ENCODE data around the gene GAB1. TPM values are rescaled to one million over a fixed set of nuclear protein-coding genes. Genes with fewer than 3 reads are reported as not detected.

The GAB1 gene
- total and polyA plus RNA-seq, 8 donors = 43.5 to 109 (median 90.7) TPM

GRCh38 chr4:143473334-143474126 lies 136.9 kb downstream of the GAB1 start:
- no peak for ATAC-seq
- Histone ChIP-seq H3K36me3 (peaks cover 0 to 9% of the 10 kb centered on the region in 2 donors), H3K4me3 (no peak overlapping the region), H3K4me1 (no peaks in the 10 kb centered on the region), H3K27ac (no peak overlapping the region), H3K27me3 (no peaks in the 10 kb centered on the region), H3K9me3 (no peaks in the 10 kb centered on the region)
- no peak for DNase-seq
- TF ChIP-seq CTCF (IDR thresholded peaks at IDR 0.05) = no peak
- intact Hi-C loops (cut with DNase I) = no loop called here

- H3K36me3 ChIP-seq = no peaks in the 10 kb centered on the region
- intact Hi-C loops (cut with DNase I) = no loop called here
- H3K9me3 ChIP-seq = no peaks in the 10 kb centered on the region
- no peaks in the 10 kb centered on the region for H3K27me3 ChIP-seq
- no peak for ATAC-seq
- no peak for TF ChIP-seq CTCF (IDR thresholded peaks at IDR 0.05)
- DNase-seq = no peak
- H3K27ac ChIP-seq = no peak overlapping the region
- H3K4me3 ChIP-seq = no peak overlapping the region
- H3K4me1 ChIP-seq = no peaks in the 10 kb centered on the region
These were observed 140.8 kb downstream of the GAB1 start for GRCh38 chr4:143477487-143477886.

GRCh38 chr4:143481361-143481760 lies 144.7 kb downstream of the GAB1 start:
- no peak overlapping the region for H3K27ac ChIP-seq
- no peak for DNase-seq
- ATAC-seq = peak; percentile 65
- intact Hi-C loops (cut with DNase I) = loop anchor here in 1 of 2 donors (5.0 kb wide), 1 partner anchor 279 kb away; no protein-coding TSS in a partner anchor
- no peaks in the 10 kb centered on the region for H3K36me3 ChIP-seq
- no peaks in the 10 kb centered on the region for H3K27me3 ChIP-seq
- H3K4me1 ChIP-seq = no peaks in the 10 kb centered on the region
- no peak overlapping the region for H3K4me3 ChIP-seq
- no peaks in the 10 kb centered on the region for H3K9me3 ChIP-seq
- TF ChIP-seq CTCF (IDR thresholded peaks at IDR 0.05) = no peak

- TF ChIP-seq CTCF (IDR thresholded peaks at IDR 0.05) = peak; percentile 27 to 50
- Histone ChIP-seq H3K4me1 (no peaks in the 10 kb centered on the region), H3K4me3 (no peak overlapping the region), H3K27me3 (no peaks in the 10 kb centered on the region), H3K9me3 (no peaks in the 10 kb centered on the region), H3K36me3 (no peaks in the 10 kb centered on the region), H3K27ac (no peak overlapping the region)
- intact Hi-C loops (cut with DNase I) = loop anchor here in 1 of 2 donors (5.0 kb wide), 1 partner anchor 281 kb away; no protein-coding TSS in a partner anchor
- peak; percentile 83 for ATAC-seq
- DNase-seq = peak in 2 of 4 donors; percentile 37 to 61
These were observed 146.2 kb downstream of the GAB1 start for GRCh38 chr4:143482840-143483239.

GRCh38 chr4:143486314-143486713 lies 149.6 kb downstream of the GAB1 start:
- Histone ChIP-seq H3K27ac (no peak overlapping the region), H3K4me3 (no peak overlapping the region), H3K27me3 (no peaks in the 10 kb centered on the region), H3K36me3 (no peaks in the 10 kb centered on the region), H3K9me3 (no peaks in the 10 kb centered on the region), H3K4me1 (no peaks in the 10 kb centered on the region)
- intact Hi-C loops (cut with DNase I) = no loop called here
- no peak for ATAC-seq
- DNase-seq = no peak
- TF ChIP-seq CTCF (IDR thresholded peaks at IDR 0.05) = no peak
